Activated CD4-positive, alpha-beta memory T cell treated with anti-CD3 and anti-CD28 coated beads, Interleukin-2, amount 10 ng/mL, durations not matched to agents 7 days and 5 days (primary cell): ENCODE measurements around the gene LRPAP1. TPM values are rescaled to one million over a fixed set of nuclear protein-coding genes. Genes with fewer than 3 reads are reported as not detected.

ENCODE experiments used
- CTCF ChIA-PET: fragments of 350-600 bp; sonication (Branson Sonifier 250); formaldehyde crosslinking; loops from one replicate; lab custom pipeline; 2021; ENCODE audit warnings: antibody characterized with exemption, inconsistent platforms; lab: Charles Lee
- POLR2A ChIA-PET: fragments of 350-600 bp; sonication (Branson Sonifier 250); formaldehyde crosslinking; loops from one replicate; lab custom pipeline; 2021; ENCODE audit warnings: antibody characterized with exemption; lab: Charles Lee
- DNase-seq: peaks from one replicate; pipeline ENCODE4 v3.0.0-alpha.2; 2020
- H3K27ac Mint-ChIP-seq: one replicate; pipeline ENCODE4 v1.8.0; 2021; ENCODE audit warnings: mild to moderate bottlenecking, mixed read lengths
- H3K27me3 Mint-ChIP-seq: one replicate; pipeline ENCODE4 v1.8.0; 2021; ENCODE audit warnings: mixed read lengths
- H3K36me3 Mint-ChIP-seq: one replicate; pipeline ENCODE4 v1.8.0; 2021; ENCODE audit warnings: low read depth, mixed read lengths
- H3K4me1 Mint-ChIP-seq: one replicate; pipeline ENCODE4 v1.8.0; 2021; ENCODE audit warnings: mixed read lengths
- H3K4me3 Mint-ChIP-seq: one replicate; pipeline ENCODE4 v1.8.0; 2021; ENCODE audit warnings: mild to moderate bottlenecking, mixed read lengths
- H3K9me3 Mint-ChIP-seq: one replicate; pipeline ENCODE4 v1.8.0; 2021; ENCODE audit warnings: mixed read lengths
- total RNA-seq, 2 experiments: library from RNA; stranded (reverse); gene quantifications; one replicate each; pipeline ENCODE4 v1.2.3, GENCODE V29; 2021

Gene LRPAP1
- total RNA-seq, 2 experiments from 2014 or later: 71.0 to 72.3 TPM

DNA sequence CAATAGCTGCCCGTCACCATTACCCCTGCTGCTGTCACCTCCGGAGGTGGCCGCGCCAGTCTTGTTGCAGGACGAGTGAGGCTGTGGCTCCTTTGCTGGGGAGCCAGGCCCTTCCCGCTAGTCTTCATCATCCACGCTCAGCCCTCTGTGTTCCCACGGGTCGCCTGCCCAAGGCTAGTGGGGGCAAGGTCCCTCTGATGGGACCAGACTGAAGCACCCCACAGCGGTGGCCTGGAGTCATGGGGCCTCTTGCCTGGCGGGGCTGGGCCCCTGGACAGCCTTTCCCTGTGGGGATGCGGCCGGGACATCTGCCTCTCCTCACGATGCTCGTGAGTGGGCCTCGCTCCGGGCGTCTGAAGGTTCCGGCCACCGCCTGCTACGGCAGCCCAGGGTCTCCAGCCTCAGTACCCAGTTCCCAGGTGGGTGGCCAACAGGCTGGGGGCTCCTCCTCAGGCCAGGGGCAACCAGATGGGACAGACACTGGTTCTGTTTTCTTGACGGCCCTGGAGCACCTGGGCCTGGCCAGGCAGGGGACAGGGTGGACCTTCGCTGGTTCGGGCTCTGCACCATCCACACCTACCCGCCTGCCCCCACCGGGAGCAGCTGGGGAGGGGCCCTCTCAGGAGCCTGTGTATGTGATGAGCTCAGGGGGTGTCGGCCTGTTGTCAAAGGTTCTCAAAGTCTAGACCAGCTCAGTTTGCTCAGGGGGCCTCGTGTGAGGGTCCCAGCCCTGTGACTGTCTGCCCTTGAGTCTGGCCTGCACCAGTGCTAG lies 36.8 kb downstream of the LRPAP1 start:
- ChIA-PET CTCF (interaction anchor here (1.6 kb wide), 1 partner anchor 15 kb away, joined by 6 read pairs; no protein-coding TSS in a partner anchor), POLR2A (interaction anchor here (1.8 kb wide), 1 partner anchor 15 kb away, joined by 4 read pairs; no protein-coding TSS in a partner anchor)
- H3K27me3 Mint-ChIP-seq: peaks cover 10% of the 10 kb centered on the region

DNA sequence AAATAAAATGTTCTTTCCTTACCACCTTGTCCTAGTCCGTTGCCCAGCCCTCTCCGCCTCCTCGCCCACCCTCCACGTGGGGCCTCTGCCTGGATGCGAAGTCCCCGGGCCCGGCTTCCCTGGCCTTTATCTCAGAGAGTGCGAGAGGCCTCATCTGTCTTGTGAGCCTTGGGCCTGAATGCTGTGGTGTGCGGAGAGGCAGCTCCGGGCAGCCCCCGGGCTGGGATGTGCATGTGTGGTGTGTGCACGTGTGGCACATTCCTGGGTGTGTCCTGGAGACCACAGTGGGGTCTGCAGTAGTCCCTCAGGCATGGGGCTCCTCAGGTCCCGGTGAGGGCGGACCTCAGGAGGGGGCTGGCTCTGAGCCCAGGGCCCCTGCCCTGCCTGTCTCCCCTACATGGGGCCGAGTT lies 37.8 kb downstream of the LRPAP1 start:
- H3K36me3 Mint-ChIP-seq: no peaks in the 10 kb centered on the region
- POLR2A ChIA-PET: interaction anchor here (1.8 kb wide), 1 partner anchor 15 kb away, joined by 4 read pairs; no protein-coding TSS in a partner anchor
- CTCF ChIA-PET: interaction anchor here (1.6 kb wide), 1 partner anchor 14 kb away, joined by 6 read pairs; no protein-coding TSS in a partner anchor

More for the DNA sequence above, 36.8 kb downstream of the LRPAP1 start:
- no peaks in the 10 kb centered on the region for H3K4me1 Mint-ChIP-seq
- DNase-seq: no peak
- no peak overlapping the region for H3K4me3 Mint-ChIP-seq
- no peaks in the 10 kb centered on the region for H3K36me3 Mint-ChIP-seq
- no peak overlapping the region for H3K27ac Mint-ChIP-seq
- H3K9me3 Mint-ChIP-seq: no peaks in the 10 kb centered on the region

DNA sequence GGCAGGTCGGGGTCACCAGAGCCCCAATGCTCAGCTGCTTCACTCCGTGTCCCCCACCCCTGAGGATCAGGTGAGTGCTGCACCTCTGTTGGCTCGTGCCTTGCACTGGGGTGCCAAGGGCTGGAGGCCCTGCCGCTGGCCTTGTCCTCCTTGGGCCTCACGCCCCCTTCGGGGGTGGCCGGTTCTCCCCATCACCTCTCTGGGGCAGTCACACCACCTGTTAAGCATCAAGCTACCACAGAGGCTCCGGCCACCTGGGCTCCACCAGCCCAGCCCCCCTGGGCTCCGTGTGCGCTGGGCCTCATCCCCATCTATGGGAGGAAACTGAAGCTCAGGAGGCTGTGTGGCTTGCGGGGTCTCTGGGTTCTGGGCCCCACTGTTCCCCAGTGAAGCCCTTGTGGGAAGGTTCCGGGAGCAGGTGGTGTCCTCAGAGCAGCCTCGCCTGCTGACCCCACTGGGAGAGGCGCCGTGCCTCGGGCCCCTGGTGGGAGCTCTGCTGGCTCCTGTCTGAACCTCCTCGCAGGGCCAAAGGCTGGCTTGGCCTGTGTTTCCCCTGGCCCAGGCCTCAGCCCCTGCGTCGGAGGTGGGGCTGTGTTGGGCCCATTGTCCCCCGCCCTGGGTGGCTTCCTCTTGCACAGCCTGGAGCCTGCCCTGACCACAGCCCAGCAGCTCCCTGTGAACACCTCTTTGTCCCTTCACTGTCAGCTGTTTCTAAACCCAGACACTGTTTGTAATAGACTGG lies 38.3 kb downstream of the LRPAP1 start:
- Mint-ChIP-seq H3K36me3 (no peaks in the 10 kb centered on the region), H3K9me3 (no peaks in the 10 kb centered on the region), H3K4me1 (no peaks in the 10 kb centered on the region), H3K27ac (no peak overlapping the region), H3K27me3 (peaks cover 10% of the 10 kb centered on the region), H3K4me3 (no peak overlapping the region)
- ChIA-PET CTCF (no interaction called here), POLR2A (interaction anchor here (1.8 kb wide), 1 partner anchor 14 kb away, joined by 4 read pairs; no protein-coding TSS in a partner anchor)
- no peak for DNase-seq

More for the DNA sequence above, 37.8 kb downstream of the LRPAP1 start:
- Mint-ChIP-seq H3K27me3 (peaks cover 10% of the 10 kb centered on the region), H3K27ac (no peak overlapping the region), H3K9me3 (no peaks in the 10 kb centered on the region), H3K4me3 (no peak overlapping the region), H3K4me1 (no peaks in the 10 kb centered on the region)
- no peak for DNase-seq

DNA sequence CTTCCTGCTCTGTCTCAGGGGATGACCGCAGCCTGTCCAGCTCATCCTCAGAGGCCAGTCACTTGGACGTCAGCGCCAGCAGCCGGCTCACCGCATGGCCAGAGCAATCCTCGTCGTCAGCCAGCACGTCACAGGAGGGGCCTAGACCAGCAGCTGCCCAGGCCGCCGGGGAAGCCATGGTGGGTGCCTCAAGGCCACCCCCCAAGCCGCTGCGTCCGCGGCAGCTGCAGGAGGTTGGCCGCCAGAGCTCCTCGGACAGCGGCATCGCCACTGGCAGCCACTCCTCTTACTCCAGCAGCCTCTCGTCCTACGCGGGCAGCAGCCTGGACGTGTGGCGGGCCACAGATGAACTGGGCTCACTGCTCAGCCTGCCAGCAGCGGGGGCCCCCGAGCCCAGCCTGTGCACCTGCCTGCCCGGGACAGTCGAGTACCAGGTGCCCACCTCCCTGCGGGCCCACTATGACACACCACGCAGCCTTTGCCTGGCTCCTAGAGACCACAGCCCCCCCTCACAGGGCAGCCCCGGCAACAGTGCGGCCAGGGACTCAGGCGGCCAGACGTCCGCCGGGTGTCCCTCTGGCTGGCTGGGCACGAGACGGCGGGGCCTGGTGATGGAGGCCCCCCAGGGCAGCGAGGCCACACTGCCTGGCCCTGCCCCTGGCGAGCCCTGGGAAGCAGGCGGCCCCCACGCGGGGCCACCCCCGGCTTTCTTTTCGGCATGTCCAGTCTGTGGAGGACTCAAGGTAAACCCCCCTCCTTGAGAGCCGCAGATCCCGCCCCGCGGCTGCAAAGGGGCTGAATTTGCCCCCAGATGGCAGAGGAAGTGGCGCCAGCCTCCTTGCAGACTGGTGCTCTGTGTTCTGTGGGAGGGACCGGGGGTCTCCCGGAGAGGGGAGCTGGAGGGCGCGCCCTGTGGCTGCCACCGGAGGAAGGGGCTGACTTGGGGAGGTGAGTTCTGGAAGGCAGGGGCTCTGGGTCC lies 39.2 kb downstream of the LRPAP1 start:
- Mint-ChIP-seq H3K4me3 (no peak overlapping the region), H3K9me3 (no peaks in the 10 kb centered on the region)
- CTCF ChIA-PET: no interaction called here

DNA sequence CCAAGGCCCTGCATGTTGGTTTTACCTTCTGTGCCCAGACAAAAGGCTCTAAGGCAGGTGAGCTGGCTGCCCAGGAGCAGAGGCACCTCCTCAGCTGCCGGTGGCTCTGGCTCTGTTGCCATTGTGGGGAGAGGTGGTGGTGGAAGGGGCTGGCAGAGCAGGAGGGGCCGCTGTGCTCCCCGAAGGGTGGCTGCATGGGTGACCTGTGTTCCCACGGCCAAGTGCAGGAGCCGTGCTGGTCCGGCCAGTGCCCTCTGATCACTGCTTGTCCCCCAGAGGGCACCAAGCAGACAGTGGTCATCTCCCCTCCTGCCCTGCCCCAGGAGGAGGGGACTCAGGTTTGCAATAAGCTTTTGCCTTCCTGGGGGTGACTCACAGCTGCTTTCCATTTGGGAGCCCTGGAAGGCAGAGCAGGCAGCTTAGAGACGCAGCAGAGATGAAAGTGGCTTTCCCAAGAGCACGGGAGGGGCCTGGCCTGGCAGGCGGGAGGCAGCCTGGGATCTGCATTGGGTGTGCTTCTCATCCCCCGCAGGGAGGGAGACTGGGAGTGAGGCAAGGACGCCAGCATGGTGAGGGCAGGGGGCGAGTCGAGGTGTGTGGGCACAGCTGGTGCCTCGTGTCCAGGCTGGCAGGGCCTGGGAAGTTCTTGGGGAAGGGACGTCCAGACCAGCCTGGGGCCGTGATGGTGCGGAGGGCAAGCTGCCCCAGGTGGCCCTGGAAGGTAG lies 40.4 kb downstream of the LRPAP1 start:
- Mint-ChIP-seq H3K4me3 (no peak overlapping the region), H3K4me1 (no peaks in the 10 kb centered on the region), H3K27me3 (peaks cover 13% of the 10 kb centered on the region), H3K9me3 (no peaks in the 10 kb centered on the region), H3K27ac (no peak overlapping the region), H3K36me3 (no peaks in the 10 kb centered on the region)
- DNase-seq: no peak
- CTCF ChIA-PET: no interaction called here
- POLR2A ChIA-PET: no interaction called here

More for the DNA sequence above, 39.2 kb downstream of the LRPAP1 start:
- H3K27ac Mint-ChIP-seq: no peak overlapping the region
- peaks cover 13% of the 10 kb centered on the region for H3K27me3 Mint-ChIP-seq
- no peaks in the 10 kb centered on the region for H3K4me1 Mint-ChIP-seq
- H3K36me3 Mint-ChIP-seq: no peaks in the 10 kb centered on the region
- POLR2A ChIA-PET: interaction anchor here (1.8 kb wide), 1 partner anchor 13 kb away, joined by 4 read pairs; no protein-coding TSS in a partner anchor
- DNase-seq: no peak

DNA sequence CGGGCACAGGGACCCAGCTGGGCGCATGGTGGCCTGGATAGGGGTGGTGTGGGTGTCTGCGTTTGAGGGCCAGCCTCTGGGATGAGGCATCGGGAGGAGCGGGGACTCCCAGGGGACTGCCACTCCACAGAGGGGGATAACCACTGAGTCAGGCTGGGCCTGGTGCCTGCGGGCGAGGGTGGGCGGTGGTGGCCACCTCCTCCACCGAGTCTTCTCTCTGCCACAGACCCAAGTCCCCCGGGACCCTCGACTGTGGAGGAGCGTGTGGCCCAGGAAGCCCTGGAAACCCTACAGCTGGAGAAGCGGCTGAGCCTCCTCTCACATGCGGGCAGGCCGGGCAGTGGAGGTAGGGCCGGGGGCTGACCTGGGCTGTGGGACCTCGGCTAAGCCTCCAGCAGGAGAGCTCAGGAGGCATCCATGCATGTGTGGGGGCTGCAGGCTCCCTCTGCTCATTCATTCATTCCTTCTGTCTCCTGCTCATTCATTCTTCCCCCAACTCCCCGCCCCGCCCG lies 42.7 kb downstream of the LRPAP1 start:
- Mint-ChIP-seq H3K27me3 (peaks cover 12% of the 10 kb centered on the region), H3K27ac (no peak overlapping the region), H3K4me1 (peaks cover 2% of the 10 kb centered on the region), H3K4me3 (no peak overlapping the region), H3K9me3 (no peaks in the 10 kb centered on the region), H3K36me3 (no peaks in the 10 kb centered on the region)
- DNase-seq: no peak
- CTCF ChIA-PET: no interaction called here
- POLR2A ChIA-PET: no interaction called here

DNA sequence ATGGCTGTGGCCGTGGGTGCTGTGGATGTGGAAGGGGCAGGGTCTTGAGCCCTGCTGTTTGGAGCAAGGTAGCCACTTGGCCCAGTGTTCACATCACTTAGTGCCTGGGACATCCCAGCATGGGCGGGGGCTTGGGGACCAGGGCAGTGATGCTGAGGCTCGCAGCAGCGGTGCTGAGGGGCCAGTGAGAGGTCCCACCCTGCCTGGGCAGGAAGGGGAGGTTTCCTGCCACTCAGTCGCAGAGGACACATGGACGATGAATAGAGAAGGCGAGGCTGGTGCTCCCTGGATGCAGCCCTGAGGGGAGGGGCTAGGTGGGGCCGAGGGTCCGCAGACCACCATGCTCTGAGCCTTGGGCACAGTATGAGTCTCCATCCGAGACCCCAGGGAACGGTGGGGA lies 43.4 kb downstream of the LRPAP1 start:
- CTCF ChIA-PET: no interaction called here
- H3K27me3 Mint-ChIP-seq: peaks cover 12% of the 10 kb centered on the region

DNA sequence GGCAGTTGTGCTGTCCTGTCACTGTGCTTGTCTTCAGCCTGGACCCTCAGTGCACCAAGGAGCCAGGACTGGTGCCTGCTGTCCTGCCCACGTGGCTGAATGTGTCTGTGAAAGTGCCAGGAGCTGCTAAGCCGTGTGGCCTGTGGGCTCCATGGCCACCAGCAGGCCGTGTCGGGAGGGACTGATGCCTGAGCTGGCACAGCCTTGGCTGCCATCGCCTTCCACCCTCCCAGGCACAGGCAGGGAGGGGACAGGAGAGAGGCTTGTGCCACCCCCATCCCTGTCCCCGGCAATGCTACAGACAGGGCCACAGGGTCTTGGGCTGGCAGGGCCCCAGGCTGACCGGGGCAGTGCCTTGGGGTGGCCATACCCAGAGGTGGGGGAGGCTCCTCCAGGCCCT lies 44.4 kb downstream of the LRPAP1 start:
- ChIA-PET CTCF (no interaction called here), POLR2A (interaction anchor here (0.9 kb wide), 1 partner anchor 9 kb away, joined by 3 read pairs; no protein-coding TSS in a partner anchor)
- H3K36me3 Mint-ChIP-seq: no peaks in the 10 kb centered on the region
- no peak for DNase-seq
- H3K4me1 Mint-ChIP-seq: peaks cover 2% of the 10 kb centered on the region
- H3K27ac Mint-ChIP-seq: no peak overlapping the region
- peaks cover 12% of the 10 kb centered on the region for H3K27me3 Mint-ChIP-seq
- H3K9me3 Mint-ChIP-seq: no peaks in the 10 kb centered on the region
- no peak overlapping the region for H3K4me3 Mint-ChIP-seq

More for the DNA sequence above, 43.4 kb downstream of the LRPAP1 start:
- Mint-ChIP-seq H3K4me3 (no peak overlapping the region), H3K36me3 (no peaks in the 10 kb centered on the region), H3K4me1 (peaks cover 2% of the 10 kb centered on the region), H3K27ac (no peak overlapping the region), H3K9me3 (no peaks in the 10 kb centered on the region)
- DNase-seq: no peak
- POLR2A ChIA-PET: no interaction called here

- CTCF ChIA-PET: no interaction called here
- no peak for DNase-seq
- H3K4me3 Mint-ChIP-seq: no peak overlapping the region
- H3K27ac Mint-ChIP-seq: no peak overlapping the region
- no peaks in the 10 kb centered on the region for H3K9me3 Mint-ChIP-seq
- H3K27me3 Mint-ChIP-seq: peaks cover 11% of the 10 kb centered on the region
- no peaks in the 10 kb centered on the region for H3K36me3 Mint-ChIP-seq
- POLR2A ChIA-PET: no interaction called here
- H3K4me1 Mint-ChIP-seq: peaks cover 2% of the 10 kb centered on the region
These were observed 45.4 kb downstream of the LRPAP1 start for GRCh38 chr4:3486541-3487540.

DNA sequence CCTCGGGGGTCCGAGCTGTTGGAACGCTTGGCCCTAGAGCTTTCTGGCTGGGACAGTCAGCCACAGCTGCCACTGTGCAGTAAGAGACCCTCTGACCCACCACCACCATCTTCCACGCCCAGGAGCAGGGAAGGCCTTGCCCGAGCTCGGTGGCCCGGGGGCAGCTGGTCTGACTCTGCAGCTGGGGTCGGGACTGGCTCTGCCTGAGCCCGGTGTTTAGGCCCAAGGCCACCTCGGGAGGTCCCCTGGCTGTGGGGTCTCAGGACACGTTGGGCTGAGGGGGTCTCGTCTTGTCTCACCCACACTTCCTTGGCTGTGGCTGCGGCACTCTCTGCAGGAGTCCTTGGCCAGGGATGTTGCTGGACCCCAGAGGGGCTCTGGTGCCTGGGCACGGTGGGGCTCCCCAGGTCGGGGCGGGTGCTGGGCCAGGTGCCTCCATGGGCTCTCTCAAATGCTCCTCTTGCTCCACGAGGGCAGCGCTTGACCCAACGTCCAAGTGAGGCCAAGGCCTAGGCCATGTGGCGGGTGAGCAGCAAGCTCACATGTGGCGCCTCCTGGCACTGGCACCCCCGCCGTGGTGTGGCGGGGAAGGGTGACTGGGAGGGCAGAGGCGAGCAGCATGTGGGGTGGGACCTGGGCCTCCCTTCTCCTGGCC lies 46.2 kb downstream of the LRPAP1 start:
- ChIA-PET POLR2A (no interaction called here), CTCF (no interaction called here)
- no peak for DNase-seq
- no peaks in the 10 kb centered on the region for H3K36me3 Mint-ChIP-seq
- no peak overlapping the region for H3K27ac Mint-ChIP-seq
- no peak overlapping the region for H3K4me3 Mint-ChIP-seq
- peaks cover 11% of the 10 kb centered on the region for H3K27me3 Mint-ChIP-seq
- H3K9me3 Mint-ChIP-seq: no peaks in the 10 kb centered on the region
- H3K4me1 Mint-ChIP-seq: peaks cover 2% of the 10 kb centered on the region
